PC-9 (cell line): ENCODE results near the gene H6PD. TPM values are rescaled to one million over a fixed set of nuclear protein-coding genes. Genes with fewer than 3 reads are reported as not detected.

Experiments
- BruUV-seq: library from RNA; stranded (reverse); fragments of 400-500 nt; replicated peaks from 2 replicates; lab custom pipeline; 2021; lab: Mats Ljungman, UMichigan
- CTCF ChIA-PET: fragments of 300-600 bp; sonication (Branson Sonifier 250); formaldehyde crosslinking; loops from one replicate; lab custom pipeline; 2022; ENCODE audit warnings: antibody characterized with exemption; lab: Charles Lee
- POLR2A ChIA-PET: fragments of 300-600 bp; sonication (Branson Sonifier 250); formaldehyde crosslinking; loops from one replicate; lab custom pipeline; 2022; ENCODE audit warnings: antibody characterized with exemption; ENCODE audit not compliant: unreplicated experiment; lab: Charles Lee
- DNase-seq, 2 experiments: peaks; one replicate each; pipeline versions ENCODE4 v3.0.0 to v3.0.0-alpha.2; 2015 to 2022; ENCODE audit warnings: mixed read lengths in 1 of 2
- H2AFZ ChIP-seq: fragments of 200-600 bp; sonication (generic); 2 replicates; pipeline ENCODE4 v1.8.1; 2017; ENCODE audit warnings: antibody characterized with exemption
- H3F3A ChIP-seq: fragments of 200-600 bp; sonication (generic); 2 replicates; pipeline ENCODE4 v1.8.1; 2017; ENCODE audit warnings: antibody characterized with exemption, mild to moderate bottlenecking, low read depth; ENCODE audit not compliant: insufficient read depth
- H3K27ac ChIP-seq: fragments of 200-600 bp; sonication (generic); 2 replicates; pipeline ENCODE4 v1.6.1; 2016; ENCODE audit warnings: mixed run types
- H3K27me3 ChIP-seq: fragments of 200-600 bp; sonication (generic); 2 replicates; pipeline ENCODE4 v1.6.1; 2016; ENCODE audit warnings: low read depth, mixed run types; ENCODE audit not compliant: insufficient read depth
- H3K36me3 ChIP-seq: fragments of 200-600 bp; sonication (generic); 2 replicates; pipeline ENCODE4 v1.6.1; 2016; ENCODE audit warnings: low read depth, mixed run types
- H3K4me1 ChIP-seq: fragments of 200-600 bp; sonication (generic); replicated peaks from 2 replicates; pipeline ENCODE4 v1.6.1; 2016; ENCODE audit warnings: mixed run types; ENCODE audit not compliant: insufficient read depth
- H3K4me2 ChIP-seq: fragments of 200-600 bp; sonication (generic); 2 replicates; pipeline ENCODE4 v1.6.1; 2017; ENCODE audit warnings: mixed run types
- H3K4me3 ChIP-seq: fragments of 200-600 bp; sonication (generic); 2 replicates; pipeline ENCODE4 v1.6.1; 2016; ENCODE audit warnings: mixed run types
- H3K79me2 ChIP-seq: fragments of 200-600 bp; sonication (generic); 2 replicates; pipeline ENCODE4 v1.6.1; 2017; ENCODE audit warnings: low read depth, mixed run types
- H3K9me2 ChIP-seq: fragments of 200-600 bp; sonication (generic); 2 replicates; pipeline ENCODE4 v1.8.1; 2017; ENCODE audit warnings: mild to moderate bottlenecking; ENCODE audit not compliant: insufficient read depth
- H3K9me3 ChIP-seq: fragments of 200-600 bp; sonication (generic); 2 replicates; pipeline ENCODE4 v1.8.1; 2016; ENCODE audit warnings: low read depth; ENCODE audit not compliant: insufficient read depth
- H4K20me1 ChIP-seq: fragments of 200-600 bp; sonication (generic); 2 replicates; pipeline ENCODE4 v1.8.1; 2017; ENCODE audit not compliant: insufficient read depth
- EZH2 ChIP-seq: fragments of 200-600 bp; sonication (generic); IDR thresholded peaks from 2 replicates; pipeline ENCODE4 v1.8.0; 2017; ENCODE audit warnings: antibody characterized with exemption, low read depth
- intact Hi-C: fragments of 100-400 bp; cut with micrococcal nuclease; formaldehyde crosslinking; loops from one replicate; pipeline ENCODE4 v1.10.0; 2022; ENCODE audit not compliant: unreplicated experiment
- total RNA-seq: library from RNA; stranded (reverse); gene quantifications from 2 replicates; pipeline ENCODE4 v1.2.3, GENCODE V29; 2021
- TF ChIP-seq, protein P1 (sequence below): fragments of 200-600 bp; sonication (generic); conservative IDR thresholded peaks from 2 replicates; pipeline ENCODE4 v1.6.1; 2017; ENCODE audit warnings: mixed run types, antibody characterized with exemption, mild to moderate bottlenecking, moderate library complexity

Gene H6PD
- total RNA-seq, 1 experiment from 2014 or later = 31.1 TPM

DNA sequence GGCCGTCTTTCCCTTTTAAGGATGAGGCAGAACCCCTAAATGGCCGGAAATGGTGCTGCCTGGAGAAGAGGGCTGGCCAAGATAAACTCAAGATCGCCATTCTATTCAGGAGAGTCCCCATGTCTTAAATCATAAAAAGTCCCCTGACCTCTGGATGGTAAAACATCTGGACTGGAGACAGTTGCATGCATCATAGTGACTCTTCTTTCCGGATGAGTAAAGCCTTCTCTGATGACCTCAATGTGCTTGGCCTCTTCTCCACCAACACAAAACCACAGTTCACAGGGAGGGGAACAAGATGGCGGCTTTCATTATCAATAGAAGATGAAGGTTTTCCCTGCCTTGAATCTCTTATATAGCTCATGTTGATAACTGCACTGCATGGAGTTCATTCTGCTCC lies 27.5 kb upstream of the H6PD start:
- Histone ChIP-seq H4K20me1 (no peaks in the 10 kb centered on the region), H3K79me2 (no peaks in the 10 kb centered on the region), H3K9me3 (no peaks in the 10 kb centered on the region), H3K4me1 (no peaks in the 10 kb centered on the region), H3K36me3 (no peaks in the 10 kb centered on the region), H3K27ac (no peak overlapping the region), H3K9me2 (no peaks in the 10 kb centered on the region), H3F3A (no peaks in the 10 kb centered on the region), H3K4me2 (no peak overlapping the region), H2AFZ (no peak overlapping the region), H3K4me3 (no peak overlapping the region), H3K27me3 (peaks cover 26% of the 10 kb centered on the region; the same call in 1 of the 2 replicates)
- intact Hi-C loops = no loop called here
- ChIA-PET POLR2A (no interaction called here), CTCF (no interaction called here)
- DNase-seq = no peak
- no TSS peak for BruUV-seq
- TF ChIP-seq EZH2 = no peak
- TF ChIP-seq, protein P1, sequence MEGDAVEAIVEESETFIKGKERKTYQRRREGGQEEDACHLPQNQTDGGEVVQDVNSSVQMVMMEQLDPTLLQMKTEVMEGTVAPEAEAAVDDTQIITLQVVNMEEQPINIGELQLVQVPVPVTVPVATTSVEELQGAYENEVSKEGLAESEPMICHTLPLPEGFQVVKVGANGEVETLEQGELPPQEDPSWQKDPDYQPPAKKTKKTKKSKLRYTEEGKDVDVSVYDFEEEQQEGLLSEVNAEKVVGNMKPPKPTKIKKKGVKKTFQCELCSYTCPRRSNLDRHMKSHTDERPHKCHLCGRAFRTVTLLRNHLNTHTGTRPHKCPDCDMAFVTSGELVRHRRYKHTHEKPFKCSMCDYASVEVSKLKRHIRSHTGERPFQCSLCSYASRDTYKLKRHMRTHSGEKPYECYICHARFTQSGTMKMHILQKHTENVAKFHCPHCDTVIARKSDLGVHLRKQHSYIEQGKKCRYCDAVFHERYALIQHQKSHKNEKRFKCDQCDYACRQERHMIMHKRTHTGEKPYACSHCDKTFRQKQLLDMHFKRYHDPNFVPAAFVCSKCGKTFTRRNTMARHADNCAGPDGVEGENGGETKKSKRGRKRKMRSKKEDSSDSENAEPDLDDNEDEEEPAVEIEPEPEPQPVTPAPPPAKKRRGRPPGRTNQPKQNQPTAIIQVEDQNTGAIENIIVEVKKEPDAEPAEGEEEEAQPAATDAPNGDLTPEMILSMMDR = no peak

DNA sequence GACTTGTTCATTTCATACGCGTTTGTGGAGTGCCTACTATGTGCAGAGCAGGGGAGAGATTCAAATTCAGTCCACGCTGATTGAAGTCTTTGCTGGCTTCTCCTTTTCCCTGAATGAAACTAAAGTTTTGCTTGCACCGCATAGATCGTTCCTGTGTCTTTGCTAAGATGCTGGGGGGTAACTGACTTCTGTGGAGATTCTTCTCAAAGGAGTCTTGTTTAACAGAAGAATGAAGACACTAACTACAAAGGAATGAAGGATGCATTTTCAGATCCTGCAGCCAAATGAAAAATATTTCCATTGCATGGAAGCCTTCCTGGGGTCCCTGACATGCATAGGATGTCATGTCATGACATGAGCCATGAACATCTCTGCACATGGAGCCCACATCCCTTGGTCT lies 26.9 kb upstream of the H6PD start:
- no peak for DNase-seq
- Histone ChIP-seq H4K20me1 (no peaks in the 10 kb centered on the region), H3K9me3 (no peaks in the 10 kb centered on the region), H3K27ac (no peak overlapping the region), H3K79me2 (no peaks in the 10 kb centered on the region), H3K9me2 (no peaks in the 10 kb centered on the region), H2AFZ (no peak overlapping the region), H3K4me3 (no peak overlapping the region), H3K36me3 (no peaks in the 10 kb centered on the region), H3F3A (no peaks in the 10 kb centered on the region), H3K27me3 (peaks cover 20% of the 10 kb centered on the region; the same call in 1 of the 2 replicates), H3K4me1 (no peaks in the 10 kb centered on the region), H3K4me2 (no peak overlapping the region)
- no TSS peak for BruUV-seq
- POLR2A ChIA-PET = no interaction called here
- intact Hi-C loops = no loop called here
- TF ChIP-seq EZH2 = no peak
- TF ChIP-seq, protein P1 = no peak
- CTCF ChIA-PET = no interaction called here

DNA sequence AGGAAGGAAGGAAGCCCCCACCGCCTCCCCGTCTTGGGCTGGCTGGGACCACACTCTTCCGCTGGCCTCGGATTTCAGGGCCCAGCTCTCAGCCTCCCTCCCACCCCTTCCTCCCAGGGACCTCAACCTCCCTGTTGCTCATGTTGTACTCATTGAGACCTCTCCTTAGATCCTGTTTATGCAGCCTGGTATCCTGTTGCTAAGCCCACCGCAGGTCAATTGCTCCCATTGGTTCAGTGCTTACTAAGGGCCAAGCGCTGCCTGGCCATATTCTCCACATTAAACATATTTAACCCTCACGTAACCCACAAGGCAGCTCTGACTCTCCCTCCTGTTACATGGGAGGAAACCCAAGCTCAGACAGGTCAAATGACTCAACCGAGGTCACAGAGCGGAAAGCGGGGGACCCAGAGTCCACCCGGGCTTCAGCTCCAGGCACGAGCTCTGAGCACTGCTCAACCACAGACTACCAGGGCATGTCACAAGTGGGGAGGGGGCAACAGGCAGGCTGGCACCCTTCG lies 23.2 kb upstream of the H6PD start:
- no peaks in the 10 kb centered on the region for H3K9me3 ChIP-seq
- H3F3A ChIP-seq = no peaks in the 10 kb centered on the region
- no peak for DNase-seq
- ChIA-PET POLR2A (no interaction called here), CTCF (no interaction called here)
- H2AFZ ChIP-seq = no peak overlapping the region
- H3K36me3 ChIP-seq = no peaks in the 10 kb centered on the region
- H3K4me3 ChIP-seq = no peak overlapping the region
- no peaks in the 10 kb centered on the region for H3K79me2 ChIP-seq
- no peaks in the 10 kb centered on the region for H3K9me2 ChIP-seq
- TF ChIP-seq EZH2 = no peak
- TF ChIP-seq, protein P1 = no peak
- no peak overlapping the region for H3K27ac ChIP-seq
- H3K4me2 ChIP-seq = no peak overlapping the region
- no peaks in the 10 kb centered on the region for H3K27me3 ChIP-seq
- intact Hi-C loops = no loop called here
- H3K4me1 ChIP-seq = no peaks in the 10 kb centered on the region
- BruUV-seq = no TSS peak
- no peaks in the 10 kb centered on the region for H4K20me1 ChIP-seq
